GM12864 (cell line): ENCODE results near the gene ELP2.

Experiments used
- DNase-seq: peaks from one replicate; pipeline ENCODE4 v3.0.0-alpha.2; 2011; ENCODE audit warnings: low read depth
- H3K4me3 ChIP-seq: 2 replicates; pipeline ENCODE4 v1.5.1; 2011; ENCODE audit warnings: mild to moderate bottlenecking, low read depth, low read length, control low read depth
- TF ChIP-seq, protein P1 (sequence below): IDR thresholded peaks from 2 replicates; pipeline ENCODE4 v1.5.1; 2011; ENCODE audit warnings: low read depth, mild to moderate bottlenecking, moderate library complexity, low read length, control low read depth, inconsistent platforms; ENCODE audit errors: missing control alignments

Gene ELP2

DNA sequence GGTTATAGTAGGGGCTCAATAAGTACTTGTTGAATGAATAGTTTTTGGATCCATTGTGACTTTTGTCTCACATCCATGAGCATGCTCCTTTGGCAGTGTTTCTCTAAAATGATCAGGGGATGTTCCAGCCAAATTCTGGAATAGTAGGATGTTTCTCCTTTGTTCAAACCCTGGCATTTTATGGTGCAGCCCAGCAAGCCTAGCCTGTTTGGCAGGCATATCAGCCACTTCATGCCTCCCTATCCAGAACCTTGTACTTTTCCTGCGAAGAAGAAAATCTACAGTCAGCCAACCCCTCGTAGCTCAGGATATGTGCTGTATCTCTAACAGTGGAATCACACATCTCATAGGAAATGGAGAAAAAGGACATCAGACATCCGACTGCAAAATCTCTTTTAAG is 35.3 kb upstream of the ELP2 start:
- no peak for DNase-seq
- TF ChIP-seq, protein P1, sequence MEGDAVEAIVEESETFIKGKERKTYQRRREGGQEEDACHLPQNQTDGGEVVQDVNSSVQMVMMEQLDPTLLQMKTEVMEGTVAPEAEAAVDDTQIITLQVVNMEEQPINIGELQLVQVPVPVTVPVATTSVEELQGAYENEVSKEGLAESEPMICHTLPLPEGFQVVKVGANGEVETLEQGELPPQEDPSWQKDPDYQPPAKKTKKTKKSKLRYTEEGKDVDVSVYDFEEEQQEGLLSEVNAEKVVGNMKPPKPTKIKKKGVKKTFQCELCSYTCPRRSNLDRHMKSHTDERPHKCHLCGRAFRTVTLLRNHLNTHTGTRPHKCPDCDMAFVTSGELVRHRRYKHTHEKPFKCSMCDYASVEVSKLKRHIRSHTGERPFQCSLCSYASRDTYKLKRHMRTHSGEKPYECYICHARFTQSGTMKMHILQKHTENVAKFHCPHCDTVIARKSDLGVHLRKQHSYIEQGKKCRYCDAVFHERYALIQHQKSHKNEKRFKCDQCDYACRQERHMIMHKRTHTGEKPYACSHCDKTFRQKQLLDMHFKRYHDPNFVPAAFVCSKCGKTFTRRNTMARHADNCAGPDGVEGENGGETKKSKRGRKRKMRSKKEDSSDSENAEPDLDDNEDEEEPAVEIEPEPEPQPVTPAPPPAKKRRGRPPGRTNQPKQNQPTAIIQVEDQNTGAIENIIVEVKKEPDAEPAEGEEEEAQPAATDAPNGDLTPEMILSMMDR, result no peak
- H3K4me3 ChIP-seq, result no peak overlapping the region

- TF ChIP-seq, protein P1, result peak; percentile 28
- H3K4me3 ChIP-seq, result no peak overlapping the region
- peak; percentile 40 for DNase-seq
Observed at GRCh38 chr18:36095936-36096519, 33.7 kb upstream of the ELP2 start.

GRCh38 chr18:36096955-36097354 is 32.7 kb upstream of the ELP2 start:
- TF ChIP-seq, protein P1, result no peak

DNA sequence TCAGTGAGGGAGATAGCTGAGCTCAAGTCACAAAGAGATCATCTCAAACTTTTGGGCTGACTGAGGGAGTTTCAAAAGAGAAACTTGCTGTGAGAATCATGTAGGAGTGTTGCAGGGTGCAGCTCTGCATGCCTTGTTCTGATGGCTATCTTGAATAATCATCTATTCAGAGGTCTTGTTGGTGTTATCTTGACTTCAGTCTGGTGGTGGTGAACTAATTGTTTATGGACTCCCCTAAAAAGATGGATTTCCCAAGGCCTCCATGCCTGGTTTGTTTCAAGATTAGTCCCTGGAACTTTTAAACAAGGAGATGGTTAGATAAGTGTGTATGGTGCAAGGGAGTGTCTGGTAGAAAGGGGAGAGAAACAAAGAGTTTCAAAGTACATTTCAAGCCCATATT is 30.4 kb upstream of the ELP2 start:
- no peak overlapping the region for H3K4me3 ChIP-seq
- DNase-seq, result no peak
- TF ChIP-seq, protein P1, result no peak

More at GRCh38 chr18:36096955-36097354, 32.7 kb upstream of the ELP2 start:
- no peak for DNase-seq
- no peak overlapping the region for H3K4me3 ChIP-seq

- H3K4me3 ChIP-seq, result no peak overlapping the region
- no peak for DNase-seq
- TF ChIP-seq, protein P1, result no peak
Observed at GRCh38 chr18:36101943-36102342, 27.8 kb upstream of the ELP2 start.

- no peak for DNase-seq
- TF ChIP-seq, protein P1, result no peak
- no peak overlapping the region for H3K4me3 ChIP-seq
Observed at GRCh38 chr18:36104749-36105148, 24.9 kb upstream of the ELP2 start.

DNA sequence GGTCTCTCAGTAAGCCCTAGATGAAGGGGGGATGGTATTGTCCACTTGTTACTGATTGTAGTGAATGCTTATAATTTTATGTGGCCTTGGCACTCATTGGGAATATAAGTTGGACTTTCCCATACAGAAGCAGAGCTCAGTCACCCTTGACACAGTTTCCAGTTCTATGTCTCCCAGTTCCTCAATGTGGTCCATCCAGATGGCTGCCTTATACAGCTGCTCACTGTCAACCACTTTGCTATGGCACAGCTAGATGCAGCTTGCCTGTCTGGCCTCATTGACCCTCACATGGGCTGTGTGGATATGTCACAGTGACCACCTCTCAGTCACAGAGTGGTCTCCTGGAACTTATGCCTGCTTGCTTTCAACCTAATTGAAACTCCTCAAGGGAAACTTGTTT is 22.2 kb upstream of the ELP2 start:
- TF ChIP-seq, protein P1, result no peak
- H3K4me3 ChIP-seq, result no peak overlapping the region
- no peak for DNase-seq
